Measurements from ENCODE around the gene CRISP2. TPM values are rescaled to one million over a fixed set of nuclear protein-coding genes. Genes with fewer than 3 reads are reported as not detected.

CRISP2 gene
- total and polyA plus RNA-seq, 9 of the 15 experiments (the other 6 are each of a cell fraction or from before 2014, with no cell fraction given): not detected

DNA sequence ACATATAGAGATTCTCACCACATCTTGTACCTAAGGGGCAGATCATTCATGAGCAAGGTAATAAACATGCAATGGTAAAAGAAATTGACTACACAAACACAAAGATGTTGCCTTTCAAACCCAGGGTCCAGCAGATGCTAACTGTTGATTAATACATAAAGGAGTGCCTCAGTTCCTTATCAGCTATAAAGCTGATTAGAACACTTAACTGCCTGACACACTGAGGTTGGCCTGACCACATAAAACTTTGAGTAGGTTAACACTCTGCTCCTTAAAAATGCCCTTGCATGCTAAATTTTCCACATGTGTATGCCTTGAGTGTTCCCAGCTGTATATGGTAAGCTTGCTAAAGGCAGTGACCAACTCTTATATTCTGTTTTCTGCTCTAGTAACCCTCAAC is 14.9 kb downstream of the CRISP2 start:
- DNase-seq (ENCODE audit: extremely low read depth in 1 of 4, low spot score in 3 of 4) (peak in 2 of 4 experiments; percentile 17 to 34), FAIRE-seq (no peak), ATAC-seq (peak; percentile 65)
- peaks cover 0 to 6% of the 10 kb centered on the region in 2 experiments; a peak in 3 of 5 replicates for H3K4me1 ChIP-seq (replicated peaks in 1 of 2; ENCODE audit: control insufficient read depth in 2 of 2, insufficient read depth in 2 of 2, low read length in 2 of 2)
- H3K9me1 ChIP-seq (ENCODE audit: control insufficient read depth, insufficient read depth, low read length): no peaks in the 10 kb centered on the region
- no peak overlapping the region for H3K4me3 ChIP-seq
- no peaks in the 10 kb centered on the region for H3K79me2 ChIP-seq (ENCODE audit: control insufficient read depth, insufficient read depth, low read length)
- intact Hi-C loops (cut with micrococcal nuclease): no loop called here
- peaks cover 6% of the 10 kb centered on the region for H3K9me3 ChIP-seq (replicated peaks; ENCODE audit: control insufficient read depth, insufficient read depth, low read depth, low read length)
- in situ Hi-C loops (cut with MboI): no loop called here
- CTCF ChIA-PET (ENCODE audit: low intra/inter-chr PET ratio): no interaction called here
- POLR2A ChIA-PET: interaction anchor here (1.4 kb wide), 1 partner anchor 52 kb away, joined by 3 read pairs; no protein-coding TSS in a partner anchor
- no peaks in the 10 kb centered on the region for H3K27me3 ChIP-seq (ENCODE audit: control insufficient read depth in 2 of 2, insufficient read depth in 2 of 2, low read length in 2 of 2)
- no peak overlapping the region for H3K9ac ChIP-seq (ENCODE audit: insufficient read depth in 1 of 2, low read depth in 2 of 2, low read length in 2 of 2)
- TF ChIP-seq KDM2B (CRISPR knock-in tag; IDR thresholded peaks at IDR 0.05) (no peak), ARID1B (IDR thresholded peaks at IDR 0.05) (peak; percentile 47; the same call in 1 of the 2 replicates), TEAD4 (IDR thresholded peaks at IDR 0.05; ENCODE audit: low read length) (peak; percentile 38; the same call in 1 of the 2 replicates), TEAD4 (CRISPR knock-in tag; IDR thresholded peaks at IDR 0.05; ENCODE audit: borderline replicate concordance) (no peak), CBFA2T3 (IDR thresholded peaks at IDR 0.05) (peak; percentile 50), SMARCA5 (IDR thresholded peaks at IDR 0.05) (no peak), SMARCA4 (IDR thresholded peaks at IDR 0.05) (0 out of 2 replicates have a peak, but pooled peaks have one; percentile 44), SMARCE1 (IDR thresholded peaks at IDR 0.05) (0 out of 2 replicates have a peak, but pooled peaks have one; percentile 20), CHCHD3 (CRISPR knock-in tag; IDR thresholded peaks at IDR 0.05) (no peak), NFIC (IDR thresholded peaks at IDR 0.05) (no peak)
- TF ChIP-seq, protein P1, sequence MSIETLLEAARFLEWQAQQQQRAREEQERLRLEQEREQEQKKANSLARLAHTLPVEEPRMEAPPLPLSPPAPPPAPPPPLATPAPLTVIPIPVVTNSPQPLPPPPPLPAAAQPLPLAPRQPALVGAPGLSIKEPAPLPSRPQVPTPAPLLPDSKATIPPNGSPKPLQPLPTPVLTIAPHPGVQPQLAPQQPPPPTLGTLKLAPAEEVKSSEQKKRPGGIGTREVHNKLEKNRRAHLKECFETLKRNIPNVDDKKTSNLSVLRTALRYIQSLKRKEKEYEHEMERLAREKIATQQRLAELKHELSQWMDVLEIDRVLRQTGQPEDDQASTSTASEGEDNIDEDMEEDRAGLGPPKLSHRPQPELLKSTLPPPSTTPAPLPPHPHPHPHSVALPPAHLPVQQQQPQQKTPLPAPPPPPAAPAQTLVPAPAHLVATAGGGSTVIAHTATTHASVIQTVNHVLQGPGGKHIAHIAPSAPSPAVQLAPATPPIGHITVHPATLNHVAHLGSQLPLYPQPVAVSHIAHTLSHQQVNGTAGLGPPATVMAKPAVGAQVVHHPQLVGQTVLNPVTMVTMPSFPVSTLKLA (conservative IDR thresholded peaks at IDR 0.05): no peak
- TF ChIP-seq, protein P2, sequence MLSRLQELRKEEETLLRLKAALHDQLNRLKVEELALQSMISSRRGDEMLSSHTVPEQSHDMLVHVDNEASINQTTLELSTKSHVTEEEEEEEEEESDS (CRISPR knock-in tag; IDR thresholded peaks at IDR 0.05): no peak
- BruUV-seq (replicated peaks): no TSS peak
- H2AFZ ChIP-seq (ENCODE audit: low read depth, low read length): peak overlapping the region; percentile 26
- H4K20me1 ChIP-seq (replicated peaks; ENCODE audit: control insufficient read depth, insufficient read depth, low read length): no peaks in the 10 kb centered on the region
- no peaks in the 10 kb centered on the region for H3K36me3 ChIP-seq (ENCODE audit: control insufficient read depth, insufficient read depth, low read length)
- no peak overlapping the region for H3K4me2 ChIP-seq (ENCODE audit: insufficient read depth, low read length)
- no peak overlapping the region; the same call in 2 of the 3 replicates for H3K27ac ChIP-seq (ENCODE audit: extremely low read depth, low read depth, low read length)
